ENCODE results near the gene NUP155.
"Not testable (repeated sequence)": the region's sequence is repeated elsewhere in the genome, so short reads cannot be mapped to it uniquely, and the experiment has no call there.

Gene NUP155

DNA sequence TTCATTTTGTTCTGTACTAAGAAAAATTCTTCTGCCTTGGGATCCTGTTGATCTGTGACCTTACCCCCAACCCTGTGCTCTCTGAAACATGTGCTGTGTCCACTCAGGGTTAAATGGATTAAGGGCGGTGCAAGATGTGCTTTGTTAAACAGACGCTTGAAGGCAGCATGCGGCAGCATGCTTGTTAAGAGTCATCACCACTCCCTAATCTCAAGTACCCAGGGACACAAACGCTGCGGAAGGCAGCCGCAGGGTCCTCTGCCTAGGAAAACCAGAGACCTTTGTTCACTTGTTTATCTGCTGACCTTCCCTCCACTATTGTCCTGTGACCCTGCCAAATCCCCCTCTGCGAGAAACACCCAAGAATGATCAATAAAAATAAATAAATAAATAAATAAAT lies 74.6 kb downstream of the NUP155 start:
- FAIRE-seq; DNase-seq (ENCODE audit: insufficient read length, low spot score): not testable (repeated sequence)

DNA sequence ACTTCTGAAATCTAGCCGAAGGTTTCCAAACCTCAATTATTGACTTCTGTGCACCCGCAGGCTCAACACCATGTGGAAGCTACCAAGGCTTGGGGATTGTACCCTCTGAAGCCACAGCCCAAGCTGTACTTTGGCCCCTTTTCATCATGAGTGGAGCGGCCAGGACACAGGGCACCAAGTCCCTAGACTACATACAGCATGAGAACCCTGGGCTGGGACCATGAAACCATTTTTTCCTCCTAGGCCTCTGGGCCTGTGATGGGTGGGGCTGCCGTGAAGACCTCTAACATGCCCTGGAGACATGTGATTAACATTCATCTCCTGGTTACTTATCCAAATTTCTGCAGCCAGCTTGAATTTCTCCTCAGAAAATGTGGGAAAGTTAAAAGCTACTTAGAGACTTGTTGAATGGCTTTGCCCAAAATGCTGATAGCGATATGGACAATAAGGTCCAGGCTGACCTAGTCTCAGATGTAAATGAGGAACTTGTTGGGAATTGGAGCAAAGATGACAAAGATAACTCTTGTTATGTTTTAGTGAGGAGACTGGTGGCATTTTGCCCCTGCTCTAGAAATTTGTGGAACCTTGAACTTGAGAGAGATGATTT lies 87.6 kb downstream of the NUP155 start:
- FAIRE-seq (no peak), DNase-seq (ENCODE audit: insufficient read length, low spot score) (no peak)

DNA sequence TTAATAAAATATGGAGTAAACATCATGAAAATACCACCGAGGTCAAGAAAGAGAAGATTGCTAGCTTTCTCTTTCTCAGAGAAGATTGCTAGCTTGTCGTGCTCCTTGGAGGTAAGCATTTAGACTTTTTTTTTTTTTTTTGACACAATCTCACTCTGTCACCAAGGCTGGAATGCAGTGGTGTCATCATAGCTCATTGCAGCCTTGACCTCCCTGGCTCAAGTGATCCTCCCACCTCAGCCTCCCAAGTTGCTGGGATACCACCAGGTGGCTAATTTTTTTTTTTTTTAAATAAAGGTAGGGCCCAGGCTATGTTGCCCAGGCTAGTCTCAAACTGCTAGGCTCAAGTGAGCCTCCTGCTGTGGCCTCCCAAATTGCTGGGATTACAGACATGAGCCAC lies 95.4 kb downstream of the NUP155 start:
- no peak for FAIRE-seq

DNA sequence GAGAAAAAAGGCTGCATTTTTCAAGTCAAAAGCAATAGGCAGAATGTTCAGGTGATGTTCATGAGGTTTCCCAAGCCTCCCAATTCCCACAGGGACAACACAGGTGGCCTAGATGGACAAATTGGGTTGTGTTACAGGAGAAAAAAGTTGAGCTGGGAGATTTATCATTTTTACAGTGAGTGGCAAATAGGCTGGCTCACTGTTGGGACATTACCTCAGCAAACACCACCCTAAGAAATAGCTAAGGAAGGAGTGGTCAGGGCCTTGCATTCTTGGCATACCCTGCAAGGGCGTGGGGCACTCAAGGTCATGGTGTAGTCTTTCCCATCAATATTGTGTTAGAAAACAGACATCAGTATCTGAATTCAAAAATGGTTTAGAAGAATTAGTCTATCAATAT lies 98.4 kb downstream of the NUP155 start:
- FAIRE-seq (peak; percentile 97), DNase-seq (ENCODE audit: insufficient read length, low spot score) (peak; percentile 92)

More for the DNA sequence above, 95.4 kb downstream of the NUP155 start:
- no peak for DNase-seq (ENCODE audit: insufficient read length, low spot score)

DNA sequence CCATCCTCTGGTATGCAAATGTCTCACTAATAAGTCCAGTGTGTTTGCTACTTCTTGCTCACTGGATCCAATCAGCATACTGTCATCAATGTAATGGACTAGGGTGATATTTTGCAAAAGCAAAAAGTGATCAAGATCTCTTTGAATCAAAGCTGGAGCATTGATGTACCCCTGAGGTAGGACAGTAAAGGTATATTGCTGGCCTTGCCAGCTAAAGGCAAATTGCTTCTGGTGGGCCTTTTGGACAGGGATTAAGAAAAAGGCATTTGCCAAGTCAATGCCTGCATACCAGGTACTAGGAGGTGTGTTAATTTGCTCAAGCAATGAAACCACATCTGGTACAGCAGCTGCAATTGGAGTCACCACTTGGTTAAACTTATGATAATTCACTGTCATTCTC lies 102.8 kb downstream of the NUP155 start:
- not testable (repeated sequence) for FAIRE-seq; DNase-seq (ENCODE audit: insufficient read length, low spot score)

DNA sequence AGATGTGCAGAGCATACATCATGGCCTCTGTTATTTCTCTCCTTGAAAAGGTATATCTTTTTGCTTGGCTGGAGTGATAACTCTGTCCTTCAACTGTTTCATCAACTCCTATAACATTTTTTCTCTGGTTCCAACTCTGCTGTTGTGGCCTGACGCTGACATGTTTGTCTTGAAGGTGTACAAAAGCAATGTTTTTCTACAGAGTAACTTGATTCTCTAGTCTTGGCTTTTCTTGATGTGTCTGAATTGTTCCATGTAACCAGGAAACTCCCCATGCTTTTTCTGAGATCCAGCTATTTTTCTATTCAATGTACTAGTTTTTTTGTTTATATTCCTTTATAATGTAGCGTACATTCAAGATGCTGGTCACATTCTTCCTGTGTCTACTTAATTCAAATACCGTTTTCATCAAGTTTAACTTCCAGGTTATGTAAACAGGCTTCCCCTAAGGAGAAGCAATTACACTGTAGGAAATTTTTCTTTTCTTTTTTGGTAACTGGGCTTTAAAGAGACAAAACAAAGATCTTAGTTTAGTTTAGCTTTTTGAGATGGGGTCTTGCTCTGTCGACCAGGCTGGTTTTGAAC lies 115.0 kb downstream of the NUP155 start:
- DNase-seq (ENCODE audit: insufficient read length, low spot score) (no peak), FAIRE-seq (no peak)

DNA sequence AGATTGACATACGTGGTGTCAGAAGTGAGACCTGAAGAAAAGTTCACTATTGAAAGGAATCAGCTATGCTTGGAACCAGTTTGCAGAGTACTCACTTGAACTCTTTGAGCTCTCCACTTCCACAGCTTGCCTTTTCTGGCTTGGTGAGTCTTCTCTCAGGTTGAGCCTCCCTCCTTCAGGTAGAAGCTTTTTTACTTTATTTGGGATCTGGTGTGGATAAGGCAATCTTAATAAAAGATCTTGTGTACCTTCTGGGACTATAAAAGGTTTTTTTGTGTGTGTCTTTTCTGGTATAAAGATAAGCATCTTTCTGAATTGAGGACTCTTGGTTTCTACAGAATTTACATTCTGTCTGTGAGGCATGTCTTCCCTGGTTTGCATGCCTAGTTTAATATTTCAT lies 116.3 kb downstream of the NUP155 start:
- FAIRE-seq (no peak), DNase-seq (ENCODE audit: insufficient read length, low spot score) (no peak)

DNA sequence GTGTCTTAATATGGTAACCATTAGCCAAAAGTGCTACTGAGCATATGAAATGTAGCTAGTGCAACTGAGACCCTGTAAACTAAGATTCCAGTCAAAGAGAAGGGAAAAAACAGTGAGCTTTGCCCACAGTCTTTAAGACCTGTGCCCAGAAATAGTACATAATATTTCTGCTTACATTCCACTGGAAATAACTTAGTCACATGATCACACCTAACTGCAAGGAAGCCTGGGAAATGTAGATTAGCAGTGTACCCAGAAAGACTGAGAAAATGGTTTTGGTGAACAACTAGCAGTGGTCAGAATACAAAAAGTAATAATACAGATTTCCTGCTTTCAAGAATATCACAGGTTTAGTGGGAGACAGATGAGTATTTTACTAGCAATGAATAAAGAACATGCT lies 119.2 kb downstream of the NUP155 start:
- no peak for FAIRE-seq
- no peak for DNase-seq (ENCODE audit: insufficient read length, low spot score)

DNA sequence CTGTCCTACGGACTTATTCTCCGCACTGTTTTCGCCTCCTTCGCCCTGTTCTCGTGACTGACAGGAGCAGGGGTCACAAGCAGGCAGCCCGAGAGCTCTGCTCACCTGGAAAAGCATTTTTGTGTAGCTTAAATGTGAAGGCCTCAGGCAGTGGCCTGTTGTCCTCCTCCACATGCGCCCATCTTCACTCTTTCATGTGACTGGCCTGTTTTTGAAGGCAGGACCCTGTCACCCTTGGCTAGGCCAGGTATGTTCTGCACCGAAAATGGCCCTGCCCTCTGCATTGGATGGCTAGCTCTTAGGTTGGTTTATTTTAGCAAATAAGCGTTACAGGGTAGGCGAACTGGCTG lies 121.1 kb downstream of the NUP155 start:
- DNase-seq (ENCODE audit: insufficient read length, low spot score): no peak
- FAIRE-seq: peak; percentile 23

DNA sequence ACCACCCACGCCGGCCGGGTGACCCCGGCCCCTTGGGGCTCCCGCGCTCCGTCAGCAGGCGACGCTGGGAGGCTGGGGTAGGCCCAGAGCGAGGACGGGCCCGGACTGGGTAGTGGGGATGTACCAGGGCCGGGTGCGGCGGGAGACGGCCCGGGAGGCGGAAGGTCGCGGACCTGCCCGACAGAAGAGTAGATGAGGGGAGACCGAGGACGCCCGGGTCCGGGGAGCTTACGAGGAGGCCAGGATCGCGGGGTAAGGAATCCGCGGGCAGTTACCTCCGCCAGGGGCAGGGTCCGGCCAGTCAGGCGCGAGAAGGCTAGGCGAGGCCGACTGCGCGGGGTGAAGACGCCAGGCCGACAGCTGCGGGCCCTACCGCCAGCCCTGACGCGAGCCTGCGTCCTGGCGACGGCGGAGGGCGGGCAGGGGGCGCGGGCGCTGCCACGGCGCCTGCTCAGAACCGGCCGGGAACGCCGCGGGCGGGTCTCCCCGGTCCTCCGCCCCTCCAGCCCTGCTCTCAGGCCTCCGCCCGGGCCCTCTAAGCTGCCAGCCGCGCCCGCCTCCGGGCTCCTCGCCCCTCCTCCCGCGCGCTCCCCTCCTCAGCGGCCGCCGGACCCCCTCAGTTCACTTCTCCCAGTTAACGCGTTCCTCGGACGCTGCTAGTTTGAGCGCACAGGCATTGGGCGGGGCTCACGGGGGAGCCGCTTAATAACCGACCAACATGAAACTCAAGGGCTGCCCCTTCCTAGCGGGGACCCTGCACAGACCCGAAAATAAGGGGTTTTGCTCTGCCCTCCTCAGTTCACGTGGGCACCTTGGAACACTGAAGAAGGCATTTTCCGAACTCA lies 121.7 kb downstream of the NUP155 start, which contains the start of gene CPLANE1:
TSS of gene CPLANE1 (minus strand) at position 407 of the 845 bp plus-strand sequence. CDS start 1,678 bp downstream, outside the sequence.
- FAIRE-seq (peak; percentile 91), DNase-seq (ENCODE audit: insufficient read length, low spot score) (peak; percentile 95)

DNA sequence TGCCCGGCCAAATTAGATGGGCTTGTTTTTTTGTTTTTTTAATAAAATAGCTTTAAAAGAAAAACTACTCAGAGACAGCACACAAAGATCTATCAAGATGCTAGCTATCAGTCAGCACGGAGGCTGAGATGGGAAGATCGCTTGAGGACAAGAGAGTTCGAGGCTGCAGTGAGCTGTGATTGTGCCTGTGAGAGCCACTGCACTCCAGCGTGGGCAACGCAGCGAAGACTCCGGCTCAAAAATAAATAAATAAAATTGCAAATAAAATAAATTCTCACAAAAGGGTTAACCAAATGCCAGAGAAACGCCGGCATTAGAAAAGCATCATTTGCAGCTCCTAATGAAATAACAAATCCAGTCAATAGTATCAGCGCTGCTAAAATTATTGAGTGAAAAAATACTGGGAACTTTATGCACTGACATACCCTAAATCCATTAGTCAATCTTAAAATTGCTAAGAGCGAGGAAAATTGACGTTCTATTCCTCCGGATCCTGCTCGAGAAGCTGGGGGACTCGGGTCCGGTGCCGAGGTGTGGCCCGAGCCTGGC lies 122.4 kb downstream of the NUP155 start:
- FAIRE-seq: no peak
- DNase-seq (ENCODE audit: insufficient read length, low spot score): no peak

DNA sequence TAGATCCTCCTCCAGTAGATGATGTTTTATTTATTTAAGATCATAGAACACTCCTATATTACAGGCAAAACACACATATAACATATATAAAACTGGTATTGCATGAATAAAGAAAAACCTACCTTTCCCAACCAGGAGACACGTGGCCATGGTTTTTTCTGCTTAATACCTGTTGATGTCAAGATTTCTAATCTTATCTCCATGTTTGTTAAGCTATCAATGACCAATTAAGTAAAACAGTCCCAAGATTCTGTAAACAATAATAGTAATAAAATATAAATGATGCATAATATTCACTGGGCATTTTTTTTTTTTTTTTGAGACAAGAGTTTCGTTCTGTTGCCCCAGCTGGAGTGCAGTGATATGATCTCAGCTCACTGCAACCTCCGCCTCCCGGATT lies 123.4 kb downstream of the NUP155 start:
- FAIRE-seq (no peak), DNase-seq (ENCODE audit: insufficient read length, low spot score) (no peak)

DNA sequence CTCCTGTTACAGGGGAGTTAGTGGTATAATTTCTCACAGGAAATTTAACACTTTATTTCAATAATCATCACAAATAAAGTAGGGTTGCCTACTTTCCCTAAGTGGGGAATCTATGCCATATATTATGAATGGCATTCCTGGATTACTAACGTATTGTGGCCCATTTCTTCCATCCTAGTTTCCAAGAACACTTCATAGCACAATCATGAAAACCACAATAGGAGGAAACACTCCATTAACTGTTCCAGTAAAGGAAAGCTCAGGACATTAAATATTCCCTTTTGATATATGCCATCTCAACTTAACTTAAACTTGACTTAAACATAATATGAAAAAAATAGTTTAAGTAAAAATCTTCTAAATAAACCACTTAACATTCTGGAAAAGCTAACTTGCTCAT lies 123.9 kb downstream of the NUP155 start:
- DNase-seq (ENCODE audit: insufficient read length, low spot score): no peak
- FAIRE-seq: no peak

All from HTR-8/SVneo (cell line).